ENCODE measurements around the gene TAP2.

TAP2 gene

DNA sequence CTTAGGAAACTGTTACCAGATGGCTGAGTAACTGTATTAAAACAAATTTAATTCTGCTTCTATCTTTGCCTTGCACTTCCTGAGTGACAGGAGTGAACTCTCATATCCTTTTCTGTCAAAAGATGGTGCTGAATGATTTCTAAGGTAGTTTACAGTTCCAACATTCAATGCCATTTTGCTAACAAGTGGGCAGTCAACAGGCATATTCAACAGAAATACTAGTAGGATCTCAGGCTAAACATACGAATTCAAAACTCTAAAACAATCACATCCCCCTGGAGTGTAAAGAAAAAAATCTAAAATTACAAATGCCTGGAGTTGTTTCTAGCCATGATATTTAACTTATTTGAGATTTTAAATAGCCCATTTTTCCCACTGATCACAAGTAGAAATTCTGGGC is 22.1 kb upstream of the TAP2 start:
- no peak for TF ChIP-seq POLR2AphosphoS5 (IDR thresholded peaks at IDR 0.05; ENCODE audit: low read depth, low read length)
- TF ChIP-seq, protein P1, sequence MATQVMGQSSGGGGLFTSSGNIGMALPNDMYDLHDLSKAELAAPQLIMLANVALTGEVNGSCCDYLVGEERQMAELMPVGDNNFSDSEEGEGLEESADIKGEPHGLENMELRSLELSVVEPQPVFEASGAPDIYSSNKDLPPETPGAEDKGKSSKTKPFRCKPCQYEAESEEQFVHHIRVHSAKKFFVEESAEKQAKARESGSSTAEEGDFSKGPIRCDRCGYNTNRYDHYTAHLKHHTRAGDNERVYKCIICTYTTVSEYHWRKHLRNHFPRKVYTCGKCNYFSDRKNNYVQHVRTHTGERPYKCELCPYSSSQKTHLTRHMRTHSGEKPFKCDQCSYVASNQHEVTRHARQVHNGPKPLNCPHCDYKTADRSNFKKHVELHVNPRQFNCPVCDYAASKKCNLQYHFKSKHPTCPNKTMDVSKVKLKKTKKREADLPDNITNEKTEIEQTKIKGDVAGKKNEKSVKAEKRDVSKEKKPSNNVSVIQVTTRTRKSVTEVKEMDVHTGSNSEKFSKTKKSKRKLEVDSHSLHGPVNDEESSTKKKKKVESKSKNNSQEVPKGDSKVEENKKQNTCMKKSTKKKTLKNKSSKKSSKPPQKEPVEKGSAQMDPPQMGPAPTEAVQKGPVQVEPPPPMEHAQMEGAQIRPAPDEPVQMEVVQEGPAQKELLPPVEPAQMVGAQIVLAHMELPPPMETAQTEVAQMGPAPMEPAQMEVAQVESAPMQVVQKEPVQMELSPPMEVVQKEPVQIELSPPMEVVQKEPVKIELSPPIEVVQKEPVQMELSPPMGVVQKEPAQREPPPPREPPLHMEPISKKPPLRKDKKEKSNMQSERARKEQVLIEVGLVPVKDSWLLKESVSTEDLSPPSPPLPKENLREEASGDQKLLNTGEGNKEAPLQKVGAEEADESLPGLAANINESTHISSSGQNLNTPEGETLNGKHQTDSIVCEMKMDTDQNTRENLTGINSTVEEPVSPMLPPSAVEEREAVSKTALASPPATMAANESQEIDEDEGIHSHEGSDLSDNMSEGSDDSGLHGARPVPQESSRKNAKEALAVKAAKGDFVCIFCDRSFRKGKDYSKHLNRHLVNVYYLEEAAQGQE (IDR thresholded peaks at IDR 0.05; ENCODE audit: insufficient read depth in 1 of 2, low read depth in 2 of 2, low read length in 2 of 2): no peak
- TF ChIP-seq FOXP2 (optimal IDR thresholded peaks at IDR 0.05; ENCODE audit: borderline replicate concordance, extremely low read depth, extremely low read length, insufficient read depth): no peak

GRCh38 chr6:32858194-32858593 is 19.7 kb upstream of the TAP2 start:
- TF ChIP-seq SIN3A (IDR thresholded peaks at IDR 0.05; ENCODE audit: borderline replicate concordance, insufficient read depth, low read length) (no peak), POLR2AphosphoS5 (IDR thresholded peaks at IDR 0.05; ENCODE audit: low read depth, low read length) (no peak), TAF1 (IDR thresholded peaks at IDR 0.05; ENCODE audit: borderline replicate concordance, insufficient read depth, low read length) (no peak), FOXP2 (optimal IDR thresholded peaks at IDR 0.05; ENCODE audit: borderline replicate concordance, extremely low read depth, extremely low read length, insufficient read depth) (no peak)
- TF ChIP-seq, protein P1 (IDR thresholded peaks at IDR 0.05; ENCODE audit: insufficient read depth in 1 of 2, low read depth in 2 of 2, low read length in 2 of 2): no peak

- TF ChIP-seq TAF1 (IDR thresholded peaks at IDR 0.05; ENCODE audit: borderline replicate concordance, insufficient read depth, low read length) (no peak), POLR2AphosphoS5 (IDR thresholded peaks at IDR 0.05; ENCODE audit: low read depth, low read length) (no peak), SIN3A (IDR thresholded peaks at IDR 0.05; ENCODE audit: borderline replicate concordance, insufficient read depth, low read length) (no peak), FOXP2 (optimal IDR thresholded peaks at IDR 0.05; ENCODE audit: borderline replicate concordance, extremely low read depth, extremely low read length, insufficient read depth) (no peak)
- TF ChIP-seq, protein P1 (IDR thresholded peaks at IDR 0.05; ENCODE audit: insufficient read depth in 1 of 2, low read depth in 2 of 2, low read length in 2 of 2): no peak
Observed at GRCh38 chr6:32857156-32857891, 18.8 kb upstream of the TAP2 start.

DNA sequence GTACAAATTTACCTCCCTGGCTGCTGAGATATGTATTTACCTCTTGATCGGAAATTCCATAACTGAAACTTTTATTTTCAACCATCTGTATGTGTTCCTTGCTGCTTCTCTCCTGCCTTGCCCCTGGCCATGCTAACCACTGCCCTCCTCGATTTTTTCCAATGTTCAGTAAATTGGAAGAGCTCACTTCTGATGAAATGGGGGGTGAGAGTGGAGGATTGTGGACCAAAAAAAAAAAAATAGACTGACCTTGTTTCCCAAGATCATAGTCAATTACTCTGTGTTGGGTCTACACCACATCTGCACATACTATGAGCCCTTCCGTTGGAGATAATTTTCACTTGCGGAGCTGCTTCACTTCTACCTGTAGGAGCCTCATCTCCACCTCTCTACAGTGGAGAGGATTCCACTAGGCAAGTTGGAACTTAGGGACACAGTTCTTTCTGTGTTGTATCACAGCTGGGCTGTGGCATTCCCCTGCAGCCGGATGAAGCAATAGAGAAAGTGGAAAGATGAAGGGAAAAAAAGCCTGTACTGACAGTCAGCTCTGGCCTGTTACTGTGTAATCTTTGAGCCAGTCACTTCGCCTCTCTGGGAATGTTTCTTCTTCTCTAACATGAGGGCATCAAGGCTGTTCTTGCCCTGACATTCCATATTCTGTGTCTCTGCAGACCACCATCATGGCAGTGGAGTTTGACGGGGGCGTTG is 17.1 kb upstream of the TAP2 start:
- TF ChIP-seq SIN3A (IDR thresholded peaks at IDR 0.05; ENCODE audit: borderline replicate concordance, insufficient read depth, low read length) (no peak), POLR2AphosphoS5 (IDR thresholded peaks at IDR 0.05; ENCODE audit: low read depth, low read length) (no peak), TAF1 (IDR thresholded peaks at IDR 0.05; ENCODE audit: borderline replicate concordance, insufficient read depth, low read length) (no peak), FOXP2 (optimal IDR thresholded peaks at IDR 0.05; ENCODE audit: borderline replicate concordance, extremely low read depth, extremely low read length, insufficient read depth) (no peak)
- TF ChIP-seq, protein P1 (IDR thresholded peaks at IDR 0.05; ENCODE audit: insufficient read depth in 1 of 2, low read depth in 2 of 2, low read length in 2 of 2): no peak

All from PFSK-1 (cell line).